ENCODE measurements around the gene CTIF.

CTIF gene

DNA sequence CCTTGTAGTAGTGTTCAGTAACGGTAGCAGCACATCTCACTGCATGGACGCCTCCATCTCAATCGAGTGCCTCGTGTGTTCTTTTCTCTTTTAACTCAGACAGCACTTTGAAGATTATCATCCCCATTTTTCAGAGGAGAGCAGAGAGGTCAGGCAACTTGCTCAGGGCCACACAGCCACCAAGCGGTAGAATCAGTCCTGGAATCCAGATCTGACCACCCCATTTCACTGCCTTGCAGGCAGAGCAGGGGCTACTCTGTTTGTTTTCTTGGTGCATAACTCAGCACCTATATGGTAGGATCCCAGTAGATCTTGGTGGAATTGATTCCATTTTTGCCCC lies 282.4 kb downstream of the CTIF start:
- DNase-seq (ENCODE audit: low spot score), result no peak

DNA sequence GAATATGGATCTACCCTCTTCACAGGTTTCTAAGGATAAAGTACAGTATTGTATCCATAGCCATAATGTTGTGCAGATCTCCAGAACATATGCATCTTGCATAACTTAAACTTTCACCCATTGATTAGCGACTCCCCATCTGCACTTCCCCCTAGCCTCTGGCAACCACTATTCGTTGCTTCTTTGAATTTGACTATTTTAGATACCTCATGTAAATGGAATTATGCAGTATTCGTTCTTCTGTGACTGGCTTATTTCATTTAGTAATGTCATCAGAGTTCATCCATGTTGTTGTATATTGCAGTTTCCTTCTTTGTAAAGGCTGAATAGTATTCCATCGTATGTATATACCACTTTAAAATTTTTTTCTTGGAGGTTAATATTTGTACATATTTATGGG lies 283.0 kb downstream of the CTIF start:
- no peak for DNase-seq (ENCODE audit: low spot score)

DNA sequence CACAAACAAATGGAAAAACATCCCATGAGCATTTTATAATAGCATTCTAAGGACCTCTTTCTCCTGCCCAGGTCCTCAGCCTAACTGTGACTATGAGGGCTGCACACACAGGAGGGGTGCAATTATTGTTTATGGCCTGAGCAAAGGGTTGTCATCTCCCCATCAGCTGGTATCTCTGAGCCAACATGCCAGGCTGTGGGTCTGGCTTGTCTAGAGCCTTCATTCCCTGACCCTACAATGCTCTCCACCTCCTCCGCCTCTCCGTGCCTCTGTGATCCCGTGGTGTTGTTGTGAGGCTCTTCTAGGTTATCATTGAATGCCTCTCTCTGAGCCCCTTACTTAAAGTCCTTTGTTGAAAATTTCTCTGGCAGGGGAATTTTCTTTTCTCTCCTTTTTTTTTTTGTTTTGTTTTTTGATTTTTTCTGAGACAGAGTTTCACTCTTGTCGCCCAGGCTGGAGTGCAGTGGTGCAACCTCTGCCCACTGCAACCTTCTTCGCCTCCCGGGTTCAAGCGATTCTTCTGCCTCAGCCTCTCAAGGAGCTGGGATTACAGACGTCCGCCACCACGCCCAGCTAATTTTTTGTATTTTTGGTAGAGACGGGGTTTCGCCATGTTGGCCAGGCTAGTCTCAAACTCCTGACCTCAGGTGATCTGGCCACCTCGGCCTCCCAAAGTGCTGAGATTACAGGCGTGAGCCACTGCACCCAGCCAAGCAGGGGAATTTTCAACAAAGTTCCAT lies 285.6 kb downstream of the CTIF start:
- no peak for DNase-seq (ENCODE audit: low spot score)

DNA sequence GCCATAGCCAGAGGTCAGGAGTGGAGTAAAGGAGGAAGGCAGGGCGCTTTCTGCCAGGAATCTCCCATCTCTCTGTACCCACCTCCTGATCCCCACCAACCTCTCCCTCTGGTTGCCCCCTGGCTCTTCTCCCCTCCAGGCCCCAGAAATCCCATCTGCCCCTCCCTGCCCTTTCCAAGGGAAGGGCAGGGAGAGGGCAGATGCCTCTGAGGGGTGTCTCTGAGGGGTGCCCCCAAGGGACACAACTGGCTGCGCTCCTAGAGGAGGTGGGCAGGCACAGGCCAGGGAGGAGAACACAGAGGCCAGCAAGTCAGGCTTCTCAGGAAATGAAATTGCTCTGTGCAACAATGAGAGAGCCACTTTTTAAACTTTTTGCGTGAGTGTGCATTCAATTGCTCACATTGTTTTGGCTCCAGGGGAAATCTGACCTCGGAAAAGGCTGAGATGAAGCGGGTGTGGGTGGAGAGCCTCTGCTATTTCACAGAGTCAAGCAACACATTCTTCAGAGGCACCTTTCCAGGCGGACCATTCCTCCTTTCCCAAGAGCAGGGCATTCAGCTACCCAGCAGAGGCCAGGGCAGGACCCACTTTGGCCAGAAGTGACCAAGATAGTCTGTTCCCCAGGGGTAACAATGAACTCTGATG lies 286.4 kb downstream of the CTIF start:
- DNase-seq (ENCODE audit: low spot score), result peak; percentile 74

DNA sequence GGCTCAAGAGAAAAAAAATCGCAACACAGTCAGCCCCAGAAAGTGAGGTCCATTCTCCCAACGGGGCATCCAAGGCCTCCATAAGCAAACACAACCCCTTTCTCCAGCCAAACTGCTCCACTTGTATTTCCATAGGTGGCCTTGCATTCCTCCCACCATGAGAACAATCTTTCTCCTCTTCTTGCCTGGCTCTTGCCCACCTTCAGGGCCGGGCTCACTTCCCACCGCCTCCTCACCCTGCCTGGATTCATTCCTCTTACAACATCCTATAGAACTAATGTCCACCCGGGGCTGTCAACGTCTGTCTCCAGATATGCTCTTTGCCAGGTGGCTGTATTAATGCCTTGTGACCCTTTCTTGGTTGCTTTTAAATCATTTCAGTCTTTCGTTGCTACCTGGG lies 287.4 kb downstream of the CTIF start:
- no peak for DNase-seq (ENCODE audit: low spot score)

DNA sequence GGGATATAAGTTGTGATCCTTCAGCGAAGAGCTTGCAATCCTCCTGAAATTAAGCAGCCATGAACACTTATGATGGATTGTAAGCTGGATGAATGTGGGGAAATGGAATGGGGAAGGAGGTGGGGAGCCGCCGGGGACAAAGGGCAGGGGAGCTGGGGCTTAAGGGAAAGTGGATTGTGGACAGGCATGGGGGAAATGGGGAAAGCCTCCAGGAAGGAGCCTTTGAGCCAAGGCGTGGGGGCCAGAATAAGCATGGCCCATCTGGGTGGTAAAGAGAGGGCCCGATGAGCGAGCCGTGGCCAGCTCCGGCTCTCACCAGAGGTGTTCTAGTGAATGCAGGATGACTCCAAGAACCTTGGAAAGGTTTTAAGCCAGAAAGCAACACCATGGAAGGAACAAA lies 288.0 kb downstream of the CTIF start:
- no peak for DNase-seq (ENCODE audit: low spot score)

DNA sequence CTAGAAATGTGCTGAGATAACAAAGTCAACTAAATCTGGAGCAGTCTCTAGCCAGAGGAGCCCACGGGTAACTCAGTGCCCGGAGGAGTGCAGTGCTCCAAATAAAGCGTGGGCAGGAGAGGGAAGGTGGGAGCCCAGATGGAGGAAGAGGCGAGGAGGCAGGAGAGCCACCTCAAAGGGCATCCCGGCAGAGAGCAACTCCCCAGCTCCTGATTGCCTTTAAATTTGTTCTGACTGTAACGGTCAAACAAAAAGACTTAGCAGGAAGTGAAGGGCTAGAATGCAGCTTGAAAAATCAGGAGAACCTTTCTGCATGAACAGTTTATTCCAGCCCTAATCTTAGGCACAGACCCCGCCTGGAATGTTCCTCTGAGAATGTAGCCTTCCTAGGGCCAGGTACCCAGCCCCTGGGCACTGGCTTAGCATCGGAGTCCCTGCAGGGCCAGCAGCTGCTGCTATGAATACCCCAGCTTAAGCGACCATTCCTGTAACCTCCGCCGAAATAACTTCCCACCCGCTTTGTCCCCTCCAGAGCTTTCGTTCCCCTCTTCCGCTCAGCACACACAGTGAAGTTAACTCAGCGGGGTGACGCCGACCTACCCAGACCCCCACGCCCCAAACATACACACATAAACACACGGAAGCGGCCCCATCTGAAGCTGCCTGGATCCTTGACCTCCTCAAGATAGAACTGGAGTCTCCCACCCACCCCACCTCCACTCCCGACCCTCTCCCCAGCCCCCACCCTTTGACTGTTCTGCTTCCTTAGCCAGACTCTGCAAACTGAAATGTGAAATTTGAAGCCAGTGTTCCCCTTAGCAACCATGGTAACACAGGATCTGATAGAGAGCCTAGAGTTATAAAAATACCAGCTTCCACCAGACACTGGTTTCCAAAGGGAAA lies 288.7 kb downstream of the CTIF start:
- DNase-seq (ENCODE audit: low spot score), result no peak

DNA sequence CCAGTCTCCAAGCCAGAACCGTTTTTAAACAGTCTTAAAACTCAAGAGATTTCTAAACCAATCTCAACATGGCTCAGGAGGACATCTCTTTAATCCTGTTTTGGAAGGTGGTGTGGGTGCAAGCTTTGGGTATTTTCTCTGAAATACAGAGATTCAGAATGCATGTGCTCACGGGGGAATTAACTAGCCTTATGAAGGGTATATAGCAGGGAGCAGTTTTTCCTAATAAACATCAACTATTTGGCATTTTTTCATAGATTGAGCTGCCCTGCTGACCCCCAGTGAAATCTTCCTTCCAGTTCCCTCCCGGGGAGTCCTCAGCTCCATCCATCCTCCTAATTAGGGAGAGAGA lies 289.3 kb downstream of the CTIF start:
- DNase-seq (ENCODE audit: low spot score), result no peak

DNA sequence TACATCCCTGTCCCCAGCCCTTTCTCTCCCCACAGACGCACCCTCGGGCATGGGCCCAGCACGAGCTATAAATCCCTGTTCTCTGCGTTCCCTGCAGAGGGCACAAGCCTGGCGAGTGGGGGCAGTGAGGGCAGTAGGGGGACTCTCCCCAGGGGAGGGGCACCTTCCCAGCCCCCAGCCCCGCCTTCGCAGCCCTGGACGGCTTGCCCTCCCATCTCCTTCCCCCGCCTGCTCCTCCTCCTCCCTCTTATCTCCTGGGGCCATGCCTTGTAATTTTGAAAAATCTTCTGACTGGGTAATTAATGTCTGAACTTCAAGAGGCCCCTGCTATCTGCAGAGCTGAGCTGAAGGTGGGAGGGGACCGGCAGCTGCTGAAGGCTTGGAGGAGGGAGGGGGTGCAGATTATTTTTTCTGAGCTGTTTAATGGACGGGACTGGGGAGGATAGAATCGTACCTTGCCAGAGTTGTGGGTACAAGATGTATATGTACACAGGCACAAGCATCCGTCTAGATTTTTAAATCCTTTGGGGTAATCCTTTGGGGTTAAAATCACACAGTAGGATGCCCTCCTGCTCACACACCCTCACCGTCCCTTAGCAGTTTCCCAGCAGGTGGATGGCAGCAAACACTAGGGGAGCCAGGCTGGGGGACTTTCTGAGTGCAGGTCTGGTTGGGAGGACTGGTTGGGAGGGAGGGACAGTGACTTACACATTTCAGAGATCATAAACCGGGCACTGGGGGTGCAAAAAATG lies 290.0 kb downstream of the CTIF start:
- no peak for DNase-seq (ENCODE audit: low spot score)

DNA sequence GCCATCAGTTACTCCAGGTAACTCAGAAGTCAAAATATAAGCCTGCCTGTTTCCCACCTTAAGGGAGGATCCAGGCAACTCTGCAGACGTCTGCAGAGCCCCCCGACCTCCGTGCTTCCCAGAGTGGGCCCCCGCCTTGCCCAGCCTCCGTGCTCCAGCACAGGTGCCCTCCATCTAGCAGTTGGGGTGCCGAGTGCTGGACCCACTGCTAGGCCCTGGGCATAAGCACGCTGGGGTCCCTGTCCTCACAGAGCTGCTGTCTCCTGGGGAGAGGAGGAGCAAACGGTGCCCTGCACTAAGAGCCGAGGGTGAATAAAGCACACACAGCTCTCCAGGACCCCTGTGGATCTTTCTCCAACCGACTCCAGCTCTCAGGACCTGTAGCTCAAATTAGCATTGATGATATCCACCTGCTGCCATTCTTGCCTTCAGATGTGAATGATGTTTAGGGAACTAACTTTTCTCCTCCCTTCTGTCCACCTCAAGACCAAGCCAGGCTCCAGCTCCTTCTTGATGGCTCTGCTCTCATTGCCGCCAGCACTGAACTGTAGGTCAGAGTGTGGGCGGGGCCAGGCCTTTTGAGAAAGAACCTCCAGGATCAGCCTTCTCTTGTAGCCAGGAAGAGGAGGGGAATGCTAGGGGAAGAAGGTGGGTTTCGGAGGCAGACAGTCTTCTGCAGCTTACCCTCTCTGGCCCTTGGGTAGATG lies 290.8 kb downstream of the CTIF start:
- no peak for DNase-seq (ENCODE audit: low spot score)

DNA sequence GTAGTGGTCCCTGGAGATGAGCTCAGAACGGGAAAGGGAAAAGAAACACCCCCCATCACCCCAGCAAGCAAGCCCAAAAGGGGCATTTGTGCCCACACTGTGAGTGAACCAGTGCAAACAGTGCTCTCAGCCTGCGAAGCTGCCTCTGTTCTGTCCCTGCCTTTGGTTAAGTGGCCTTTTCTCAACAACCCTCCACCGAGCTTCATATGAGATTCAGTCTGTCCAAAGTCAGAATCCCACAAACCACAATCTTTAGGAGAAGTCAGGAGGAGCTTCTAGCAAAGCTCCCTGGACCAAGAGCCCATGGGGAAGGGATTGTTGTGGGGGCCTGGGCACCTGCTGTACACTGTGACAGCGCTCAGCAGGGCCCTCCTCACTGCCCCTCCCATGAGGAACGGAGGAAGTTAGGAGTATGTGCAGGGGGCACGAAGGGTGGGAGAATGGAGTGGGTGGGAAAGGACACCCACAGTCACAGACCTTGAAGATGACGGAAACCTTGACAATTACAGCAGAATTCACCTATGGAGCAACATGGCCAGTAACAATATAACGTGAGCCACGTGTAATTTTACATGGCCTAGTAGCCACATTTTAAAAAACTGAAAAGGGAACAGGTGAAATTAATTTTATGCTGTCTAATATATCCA lies 292.4 kb downstream of the CTIF start:
- DNase-seq (ENCODE audit: low spot score), result no peak

DNA sequence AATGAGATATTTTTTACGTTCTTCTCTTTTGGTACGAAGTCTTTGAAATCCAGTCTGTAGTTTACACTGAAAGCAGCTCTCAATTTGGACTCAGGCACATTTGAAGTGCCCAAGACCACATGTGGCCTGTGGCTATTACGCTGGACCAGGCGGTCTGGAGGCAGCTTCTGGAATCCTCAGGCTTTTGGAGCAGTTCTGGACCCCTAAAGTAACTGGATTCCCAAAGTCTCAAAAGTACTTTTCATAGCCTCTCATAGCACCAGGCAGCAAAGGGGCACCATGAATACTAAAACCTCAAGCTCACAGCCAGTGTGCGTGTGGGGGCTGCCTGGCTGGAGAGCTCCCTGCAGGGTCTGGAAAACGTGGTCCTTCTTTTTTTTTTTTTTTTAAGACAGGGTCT lies 293.0 kb downstream of the CTIF start:
- DNase-seq (ENCODE audit: low spot score), result no peak

DNA sequence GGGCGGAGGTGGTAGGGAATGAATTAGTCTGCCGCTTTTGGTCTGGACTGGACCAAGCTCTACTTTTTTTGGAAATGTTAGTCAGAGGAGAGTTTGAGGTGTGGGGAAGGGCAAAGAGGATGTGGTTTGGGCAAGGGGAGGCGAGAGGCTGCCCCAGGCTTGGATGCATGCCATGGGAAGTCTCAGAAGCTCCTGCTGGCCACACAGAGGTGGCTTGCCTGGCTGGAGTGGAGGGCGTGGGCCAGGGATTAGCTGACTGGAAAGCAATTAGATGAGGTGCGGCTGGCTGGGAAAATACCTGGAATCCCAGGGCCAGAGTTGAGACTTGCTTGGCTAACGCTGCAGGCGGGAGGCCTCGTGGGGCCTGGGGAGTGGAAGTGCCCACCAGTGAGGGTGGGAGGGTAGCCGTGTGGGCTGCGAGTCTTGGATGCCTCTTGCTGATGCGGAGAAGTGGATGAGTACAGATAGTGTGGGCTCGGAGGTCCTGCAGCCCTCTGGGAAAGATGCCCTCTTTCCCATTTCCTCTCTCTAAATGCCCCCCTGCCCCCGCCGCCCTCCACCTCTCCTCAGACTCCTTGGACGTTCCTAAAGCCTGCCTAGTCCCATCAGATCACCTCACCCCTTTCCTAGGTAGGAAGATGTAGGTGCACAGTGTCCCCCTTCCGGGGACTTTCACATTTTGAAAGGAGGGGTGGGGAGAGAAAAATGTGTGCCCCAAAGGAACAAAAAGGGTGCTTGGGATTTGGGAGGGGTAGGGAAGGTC lies 294.3 kb downstream of the CTIF start:
- DNase-seq (ENCODE audit: low spot score), result peak; percentile 22

DNA sequence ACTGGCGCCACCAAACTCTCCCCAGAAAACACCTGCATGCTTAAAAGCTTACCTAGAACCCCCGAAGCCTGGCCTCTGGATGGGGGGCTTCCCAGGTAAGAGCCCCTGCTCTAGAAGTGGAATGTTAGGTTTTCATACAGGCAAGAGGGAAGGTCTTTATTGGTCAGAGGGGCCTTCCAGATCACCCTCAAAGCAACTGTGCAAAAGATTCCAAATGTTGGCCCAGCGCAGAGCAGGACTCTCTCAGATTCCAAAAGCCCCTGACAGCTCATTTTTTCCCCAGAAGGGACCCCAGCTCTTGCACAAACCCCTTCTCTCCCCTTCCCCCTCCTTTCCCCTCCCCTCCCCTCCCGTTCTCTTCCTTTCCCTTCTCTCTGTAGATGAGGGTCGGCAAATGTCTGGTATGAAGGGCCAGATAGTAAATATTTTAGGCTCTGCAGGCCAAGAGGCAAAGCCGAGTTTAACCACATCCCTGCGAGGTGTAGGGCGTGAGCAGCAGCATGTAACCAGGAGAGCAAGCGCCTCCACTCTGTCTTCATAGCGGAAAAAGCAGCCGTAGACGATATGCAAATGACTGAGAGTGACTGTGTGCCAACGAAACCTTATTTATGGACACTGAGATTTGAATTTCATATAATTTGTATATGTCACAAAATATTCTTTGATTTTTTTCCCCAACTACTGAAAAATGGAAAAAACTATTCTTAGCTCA lies 295.0 kb downstream of the CTIF start:
- DNase-seq (ENCODE audit: low spot score), result no peak

DNA sequence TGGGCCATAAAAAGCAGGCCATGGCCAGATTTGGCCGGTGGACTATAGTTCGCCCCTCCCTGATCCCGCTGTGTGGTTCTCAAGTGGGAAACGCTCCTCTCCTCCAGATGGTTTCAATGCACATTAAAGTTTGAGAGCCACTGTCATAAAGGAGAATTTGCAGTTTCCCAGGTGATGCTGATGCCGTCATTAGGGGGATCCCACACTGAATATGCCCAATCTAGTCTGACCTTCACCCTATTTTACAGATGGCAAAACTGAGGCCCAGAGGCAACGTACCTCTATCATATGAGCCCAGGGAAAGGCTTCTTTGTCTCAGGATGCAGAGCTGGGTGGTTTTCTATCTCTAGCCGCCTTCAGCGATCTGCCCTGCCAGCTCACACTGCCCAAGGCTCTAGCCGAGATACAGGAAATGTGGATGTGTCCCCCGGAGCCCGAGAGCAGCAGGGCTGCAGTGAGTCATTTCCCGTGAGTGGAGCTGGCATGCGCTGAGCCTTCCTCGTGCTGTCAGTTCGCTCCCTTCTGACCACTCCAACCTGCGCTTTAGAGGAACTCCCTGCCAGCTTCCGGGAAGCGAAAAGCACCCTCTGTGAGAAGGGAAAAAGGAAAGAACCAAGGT lies 295.7 kb downstream of the CTIF start:
- DNase-seq (ENCODE audit: low spot score), result peak; percentile 81

DNA sequence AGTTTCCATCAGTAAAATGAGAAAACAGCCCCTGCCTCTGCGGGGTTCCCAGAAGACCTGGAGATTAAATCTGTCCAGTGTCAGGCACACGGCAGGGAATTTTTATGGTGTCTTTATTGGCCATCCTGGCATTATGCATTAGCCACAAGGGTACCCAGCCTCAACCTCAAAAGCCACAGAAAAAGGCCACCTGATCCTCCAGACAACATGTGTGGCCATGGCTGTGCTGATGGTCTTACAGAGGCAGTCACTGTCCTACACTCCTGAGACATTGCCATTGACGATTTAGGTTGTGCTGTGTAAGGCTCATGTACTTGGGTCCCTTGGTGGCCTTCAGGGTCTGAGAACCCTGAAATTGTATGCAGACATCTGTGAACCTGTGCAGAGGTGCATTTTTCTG lies 296.3 kb downstream of the CTIF start:
- no peak for DNase-seq (ENCODE audit: low spot score)

DNA sequence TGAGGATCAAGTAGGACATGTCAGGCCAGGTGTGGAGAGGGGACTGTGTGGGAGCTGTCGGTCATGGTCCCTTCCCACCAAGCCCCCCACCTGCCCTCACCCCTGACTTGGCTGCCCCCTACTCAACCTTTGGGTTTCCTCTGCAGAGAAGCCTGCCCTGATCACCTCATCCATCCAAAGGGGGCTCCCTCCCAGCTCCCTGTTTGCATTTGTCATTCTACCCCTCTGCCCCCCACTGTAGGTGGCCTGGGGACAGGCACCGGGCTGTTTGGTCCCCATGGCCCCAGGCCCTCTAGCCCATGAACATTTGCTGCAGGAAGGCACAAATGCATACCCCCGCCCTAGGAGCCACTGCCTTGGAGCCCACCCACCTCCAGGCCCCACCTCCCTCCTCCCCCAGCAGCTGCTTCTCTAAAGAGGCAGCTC lies 296.9 kb downstream of the CTIF start:
- DNase-seq (ENCODE audit: low spot score), result no peak

DNA sequence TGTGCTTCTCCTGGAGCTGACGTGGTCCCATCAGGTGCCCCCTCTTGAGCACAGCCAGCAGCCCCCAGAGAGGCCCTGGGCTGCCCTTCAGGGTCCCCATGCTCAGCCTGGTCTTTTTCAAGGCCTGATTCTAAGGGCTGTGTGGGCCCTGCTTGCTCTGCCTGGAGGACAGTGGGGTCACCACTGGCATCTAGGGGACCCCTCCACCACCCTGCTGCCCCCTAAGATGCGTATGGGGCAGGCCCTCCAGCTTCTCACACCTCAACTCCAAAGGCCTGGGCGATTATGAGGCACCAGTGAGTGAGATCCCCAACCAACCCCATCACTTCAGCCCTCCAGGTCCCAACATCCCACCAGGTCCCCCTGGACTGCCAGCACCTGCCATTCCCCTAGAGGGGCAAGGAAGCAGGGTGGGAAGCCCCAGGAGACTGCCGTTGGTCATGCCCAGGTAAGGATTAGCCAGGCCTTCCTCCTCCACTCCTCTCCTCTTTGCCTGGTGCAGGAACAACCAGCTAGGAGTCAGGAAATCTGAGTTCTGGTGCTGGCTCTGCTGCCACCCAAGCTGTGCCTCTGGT lies 297.5 kb downstream of the CTIF start:
- no peak for DNase-seq (ENCODE audit: low spot score)

All from COLO829 (cell line).